Head of caudate nucleus (tissue), 42 donors: ENCODE results near the gene ADI1.
"Not testable (repeated sequence)": the region's sequence is repeated elsewhere in the genome, so short reads cannot be mapped to it uniquely, and the experiment has no call there.

ENCODE experiments used
- DNase-seq, 42 donors: peaks; one replicate each; pipeline versions ENCODE4 v3.0.0 to v3.0.0-alpha.2; 2020 to 2021; ENCODE audit warnings: mixed read lengths in 7 of 42
- intact Hi-C: fragments of 100-400 bp; cut with DNase I; formaldehyde crosslinking; loops from one replicate; pipeline ENCODE4 v1.15.0; 2022

The ADI1 gene

DNA sequence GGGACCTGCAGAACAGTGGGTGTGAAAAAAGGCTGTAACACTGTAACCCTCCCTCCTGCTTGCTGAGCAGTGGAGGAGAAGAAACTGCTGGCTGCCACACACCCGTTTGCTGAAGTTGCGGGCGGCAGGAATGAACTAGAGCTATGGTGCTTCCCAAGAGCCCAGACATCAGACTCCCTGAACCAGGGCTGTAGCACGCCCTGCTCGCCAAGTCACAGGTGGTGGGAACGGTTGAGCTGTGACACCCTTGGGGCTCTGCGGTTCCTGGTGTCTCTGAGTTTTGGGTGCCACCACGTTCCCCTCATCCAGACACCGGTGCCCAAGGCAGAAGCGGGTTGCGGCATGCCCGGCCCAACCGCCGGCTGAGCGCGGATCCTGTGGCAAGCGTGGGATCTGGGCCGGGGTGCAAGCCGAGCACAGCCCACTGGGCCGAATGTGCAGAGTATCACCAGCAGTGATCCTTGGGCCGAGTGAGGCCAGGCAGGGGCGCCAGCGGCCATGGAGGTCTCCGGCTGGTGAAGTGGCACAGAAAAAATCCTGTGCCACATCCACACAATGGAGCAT, 15.0 kb upstream of the ADI1 start:
- intact Hi-C loops = no loop called here
- DNase-seq = no peak

- intact Hi-C loops = no loop called here
- DNase-seq = no peak
Observed at GRCh38 chr2:3533836-3534235, 14.5 kb upstream of the ADI1 start.

DNA sequence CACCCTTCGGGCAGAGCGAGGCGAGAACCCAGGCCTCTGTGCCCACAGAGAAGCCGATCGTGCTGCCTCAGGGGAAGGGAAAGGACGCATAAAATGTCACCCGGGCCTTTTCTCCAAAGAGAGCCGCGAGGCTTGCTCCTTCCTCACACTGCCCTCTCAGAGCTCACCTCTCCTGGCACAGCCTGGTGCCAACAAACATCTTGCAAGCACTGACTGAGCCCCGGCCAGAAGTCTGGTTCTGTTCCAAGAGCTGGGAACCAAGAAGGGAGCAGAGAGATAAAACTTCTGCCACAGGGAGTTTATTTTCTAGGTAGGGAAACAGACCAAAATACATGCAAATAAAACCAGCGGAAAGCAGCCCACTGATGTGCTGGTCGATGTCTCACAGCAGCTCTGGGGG, 13.6 kb upstream of the ADI1 start:
- no peak for DNase-seq
- intact Hi-C loops = no loop called here

- DNase-seq = peak in 2 of 42 donors; percentile 13 to 29
- intact Hi-C loops = no loop called here
Observed at GRCh38 chr2:3529316-3530025, 10.1 kb upstream of the ADI1 start.

DNA sequence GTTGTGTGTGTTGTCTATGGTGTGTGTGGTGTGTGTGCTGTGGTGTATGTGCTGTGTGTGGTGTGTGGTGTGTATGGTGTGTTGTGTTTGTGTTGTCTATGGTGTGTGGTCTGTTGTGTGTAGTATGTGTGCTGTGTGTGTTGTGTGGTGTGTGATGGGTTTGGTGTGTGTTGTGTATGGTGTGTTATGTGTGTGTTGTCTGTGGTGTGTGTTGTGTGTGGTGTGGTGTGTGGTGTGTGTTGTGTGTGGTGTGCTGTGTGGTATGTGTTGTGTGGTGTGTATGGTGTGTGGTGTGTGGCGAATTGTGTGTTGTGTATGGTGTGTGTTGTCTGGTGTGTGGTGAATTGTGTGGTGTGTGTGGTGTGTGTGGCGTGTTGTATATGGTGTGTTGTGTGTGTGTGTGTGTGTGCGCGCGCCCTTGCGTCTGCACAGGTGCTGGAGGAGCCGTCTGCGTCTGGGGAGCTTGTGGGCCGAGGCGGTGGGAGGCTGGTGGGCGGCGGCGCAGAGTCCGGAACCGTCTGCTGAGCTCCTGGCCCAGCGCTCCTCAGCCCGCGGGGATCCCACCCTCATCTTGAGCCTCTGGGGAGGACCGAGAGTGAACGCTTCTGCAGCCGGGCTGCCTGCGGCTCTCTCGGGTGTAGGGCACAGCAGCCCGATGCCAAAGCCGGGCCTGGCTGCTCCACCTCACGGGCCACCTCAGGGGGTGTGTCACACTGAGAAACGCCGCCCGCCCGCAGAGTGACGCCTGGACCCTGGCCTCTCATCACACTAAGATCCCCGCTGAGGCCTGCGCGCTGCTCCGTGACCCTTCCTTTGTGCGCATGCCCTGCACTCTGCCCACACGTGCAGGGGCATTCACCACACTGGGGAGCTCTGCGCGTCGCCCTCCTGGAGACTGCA, 8.8 kb upstream of the ADI1 start:
- intact Hi-C loops = no loop called here
- no peak for DNase-seq

- DNase-seq = peak in 1 of 42 donors; percentile 26
Observed at GRCh38 chr2:3526871-3527270, 7.5 kb upstream of the ADI1 start.

GRCh38 chr2:3523551-3524041, 4.3 kb upstream of the ADI1 start:
- intact Hi-C loops = loop anchor here (5.0 kb wide), 1 partner anchor 146 kb away; the partner anchor contains the start of genes EIPR1 and TRAPPC12
- DNase-seq = no peak

More at GRCh38 chr2:3526871-3527270, 7.5 kb upstream of the ADI1 start:
- intact Hi-C loops = no loop called here

DNA sequence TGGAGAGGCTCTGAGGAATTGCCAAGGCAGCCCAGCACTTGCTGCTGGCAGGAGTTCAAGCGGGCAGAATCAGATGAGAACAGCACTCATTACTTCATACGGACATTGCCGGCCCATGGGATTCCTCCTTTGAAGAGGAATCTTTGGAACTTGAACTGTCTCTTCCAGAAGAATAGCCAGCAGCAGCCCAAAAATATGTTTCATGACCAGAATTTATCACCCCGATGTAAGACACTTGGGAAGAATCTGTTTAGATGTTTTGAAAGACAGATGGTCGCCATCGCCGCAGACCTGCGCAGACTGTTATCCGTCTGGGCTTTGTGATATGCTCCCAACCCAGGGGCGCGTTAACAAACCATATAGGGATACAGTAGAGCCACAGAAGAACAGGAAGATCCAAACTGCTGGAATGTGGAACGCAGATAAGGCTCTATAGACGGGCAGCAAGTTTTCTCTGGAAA, 3.7 kb upstream of the ADI1 start:
- DNase-seq = no peak
- intact Hi-C loops = loop anchor here (5.0 kb wide), 1 partner anchor 146 kb away; the partner anchor contains the start of genes EIPR1 and TRAPPC12

DNA sequence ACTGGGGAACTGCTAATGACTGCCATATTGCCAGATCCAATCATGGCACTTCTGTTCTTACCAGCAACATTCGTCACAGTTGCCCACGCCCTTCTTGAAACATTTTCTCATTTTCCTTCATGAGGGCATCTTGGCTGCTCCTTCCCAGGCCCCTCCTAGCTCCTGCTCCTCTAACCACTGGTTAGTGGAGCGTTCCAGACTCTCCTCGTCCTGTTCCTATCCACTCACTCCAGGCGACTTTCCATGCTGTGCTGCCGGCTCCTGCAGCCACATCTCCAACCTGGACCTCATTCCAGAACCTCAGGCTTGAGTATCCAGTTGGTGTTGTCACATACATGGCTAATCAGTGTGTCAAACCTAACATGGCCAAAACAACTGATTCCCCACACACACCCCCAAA, 1.3 kb upstream of the ADI1 start:
- no peak for DNase-seq
- intact Hi-C loops = loop anchor here (5.0 kb wide), 1 partner anchor 143 kb away; the partner anchor contains the start of genes EIPR1 and TRAPPC12

DNA sequence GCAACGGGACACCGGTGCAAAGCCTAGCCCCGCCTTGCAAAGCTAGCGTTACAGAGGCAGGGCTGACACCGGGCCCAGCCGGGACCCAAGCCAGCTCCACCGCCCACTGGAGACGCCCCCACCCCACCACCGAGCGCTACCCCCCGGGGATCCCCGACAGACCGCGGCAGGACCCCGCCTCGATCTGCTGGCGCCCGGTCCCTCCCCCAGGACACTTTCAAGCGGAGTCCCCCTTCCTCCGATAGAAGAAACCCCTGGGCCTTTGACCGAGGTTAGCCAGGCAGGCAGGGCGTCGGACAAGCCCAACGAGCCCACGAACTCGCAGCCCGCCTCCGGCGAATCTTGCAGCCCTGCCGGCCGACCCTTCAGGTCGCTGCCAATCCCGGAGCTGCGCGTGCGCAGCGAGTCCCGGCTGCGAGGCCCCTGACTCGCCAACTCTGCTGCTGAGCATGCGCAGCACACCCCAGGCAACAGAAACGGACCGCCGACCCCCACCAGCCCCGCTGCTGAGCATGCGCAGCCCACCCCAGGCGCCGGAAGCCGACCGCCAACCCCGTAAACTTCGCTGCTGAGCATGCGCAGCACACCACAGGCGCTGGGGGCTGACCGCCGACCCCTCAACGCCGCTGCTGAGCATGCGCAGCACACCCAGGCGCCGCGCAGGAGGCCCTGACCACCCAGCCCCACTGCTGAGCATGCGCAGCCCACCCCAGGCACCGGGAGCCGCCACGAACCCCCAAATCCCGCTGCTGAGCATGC, 656 bp downstream of the ADI1 start:
- intact Hi-C loops = loop anchor here (1.0 kb wide), 1 partner anchor 40 kb away; the partner anchor contains the start of gene RNASEH1
- peak; percentile 76 to 98 (median 95) for DNase-seq

- intact Hi-C loops = no loop called here
- DNase-seq = no peak
Observed at GRCh38 chr2:3517948-3518495, 1.3 kb downstream of the ADI1 start.

DNA sequence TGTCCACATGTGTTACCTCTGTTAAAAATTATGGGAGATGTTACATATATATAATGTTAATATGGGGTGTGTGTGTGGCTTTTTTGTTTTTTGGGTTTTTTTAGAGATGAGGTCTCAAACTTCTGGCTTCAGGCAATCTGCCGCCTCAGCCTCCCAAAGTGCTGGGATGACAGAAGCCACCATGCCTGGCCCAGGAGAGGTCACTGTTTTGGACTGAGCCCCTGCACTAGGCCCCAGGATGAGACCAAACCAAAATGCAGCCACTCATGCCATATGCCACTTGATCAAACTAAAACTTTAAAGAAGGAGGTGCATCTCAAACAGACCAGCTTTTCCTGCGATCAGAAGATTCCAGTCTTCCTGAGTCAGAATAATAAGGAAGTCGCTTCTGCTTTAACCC, 2.5 kb downstream of the ADI1 start:
- intact Hi-C loops = no loop called here
- DNase-seq = no peak

GRCh38 chr2:3515438-3515837, 3.9 kb downstream of the ADI1 start:
- intact Hi-C loops, DNase-seq: not testable (repeated sequence)

- no peak for DNase-seq
- intact Hi-C loops = no loop called here
Observed at GRCh38 chr2:3513026-3513810, 6.1 kb downstream of the ADI1 start.

DNA sequence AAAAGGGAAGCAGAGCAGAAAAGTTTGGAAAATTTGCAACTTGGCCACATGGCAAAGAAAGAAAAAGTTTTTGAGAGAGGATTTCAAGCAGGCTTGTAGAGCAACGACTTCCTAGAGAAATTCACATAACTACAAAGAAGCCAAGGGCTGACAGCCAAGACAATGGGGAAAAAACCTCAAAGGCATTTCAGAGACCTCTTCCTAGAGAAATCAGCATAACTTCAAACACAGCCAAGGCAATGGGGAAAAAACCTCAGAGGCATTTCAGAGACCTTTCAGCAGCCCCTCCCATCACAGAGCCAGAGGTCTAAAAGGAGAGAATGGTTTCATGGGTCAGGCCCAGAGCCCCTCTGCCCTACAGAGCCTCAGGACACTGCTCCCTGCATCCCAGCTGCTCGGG, 7.2 kb downstream of the ADI1 start:
- DNase-seq = no peak

DNA sequence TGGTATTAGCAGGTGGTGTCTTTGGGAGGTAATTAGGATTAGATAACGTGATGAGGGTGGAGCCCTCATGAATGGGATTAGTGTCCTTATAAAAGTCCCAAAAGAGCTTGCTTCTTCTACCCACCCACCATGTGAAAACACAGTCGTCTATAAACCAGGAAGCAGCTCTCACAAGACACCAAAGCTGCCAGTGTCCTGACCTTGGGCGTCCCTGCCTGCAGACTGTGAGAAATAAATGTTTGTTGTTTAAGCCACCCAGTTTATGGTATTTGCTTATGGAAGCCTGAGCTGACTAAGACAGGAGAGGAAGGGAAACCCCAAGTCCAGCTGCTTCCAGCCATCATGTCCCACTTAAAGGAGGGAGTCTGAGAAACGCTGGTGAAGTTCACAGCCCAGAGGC, 13.6 kb downstream of the ADI1 start:
- peak in 1 of 42 donors; percentile 9 for DNase-seq
- intact Hi-C loops = no loop called here

More for the DNA sequence above, 7.2 kb downstream of the ADI1 start:
- intact Hi-C loops = no loop called here

DNA sequence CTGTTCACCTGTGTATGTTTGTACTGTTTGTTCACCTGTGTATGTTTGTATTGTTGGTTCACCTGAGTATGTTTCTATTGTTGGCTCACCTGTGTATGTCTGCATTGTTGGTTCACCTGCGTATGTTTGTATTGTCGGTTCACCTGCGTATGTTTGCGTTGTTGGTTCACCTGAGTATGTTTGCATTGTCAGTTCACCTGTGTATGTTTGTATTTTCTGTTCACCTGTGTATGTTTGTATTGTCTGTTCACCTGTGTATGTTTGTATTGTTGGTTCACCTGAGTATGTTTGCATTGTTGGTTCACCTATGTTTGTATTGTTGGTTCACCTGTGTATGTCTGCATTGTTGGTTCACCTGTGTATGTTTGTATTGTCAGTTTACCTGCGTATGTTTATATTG, 14.6 kb downstream of the ADI1 start:
- no peak for DNase-seq
- intact Hi-C loops = no loop called here

- intact Hi-C loops = no loop called here
Observed at GRCh38 chr2:3503483-3503882, 15.8 kb downstream of the ADI1 start.

More at GRCh38 chr2:3503483-3503882, 15.8 kb downstream of the ADI1 start:
- DNase-seq = no peak
